Kidney (tissue), 14 donors: ENCODE measurements around the gene PAM16. TPM values are rescaled to one million over a fixed set of nuclear protein-coding genes. Genes with fewer than 3 reads are reported as not detected.
"Not testable (repeated sequence)": the region's sequence is repeated elsewhere in the genome, so short reads cannot be mapped to it uniquely, and the experiment has no call there.

Experiments used
- DNase-seq, 5 donors: peaks; one replicate each; pipeline ENCODE4 v3.0.0-alpha.2; 2013 to 2020
- FAIRE-seq: peaks from 2 replicates; lab custom pipeline; 2012; peaks lifted over from hg19 to GRCh38; lab: Jason Lieb, UNC
- H3K27ac ChIP-seq, 2 donors: one replicate each; pipeline ENCODE4 v1.7.0; 2013; ENCODE audit warnings: low read depth in 2 of 2, low read length in 2 of 2, inconsistent platforms in 1 of 2
- H3K27me3 ChIP-seq: one replicate; pipeline ENCODE4 v1.7.1; 2013; ENCODE audit warnings: low read length, inconsistent platforms; ENCODE audit not compliant: control insufficient read depth, insufficient read depth
- H3K36me3 ChIP-seq, 3 donors: one replicate each; pipeline versions ENCODE4 v1.7.0 to v1.7.1; 2013; ENCODE audit warnings: low read length in 3 of 3, control low read depth in 1 of 3, inconsistent platforms in 1 of 3; ENCODE audit not compliant: insufficient read depth in 3 of 3, control insufficient read depth in 2 of 3
- H3K4me1 ChIP-seq, 3 donors: one replicate each; pipeline versions ENCODE4 v1.7.0 to v1.7.1; 2013; ENCODE audit warnings: low read length in 3 of 3, inconsistent platforms in 1 of 3, low read depth in 1 of 3; ENCODE audit not compliant: control insufficient read depth in 2 of 3, insufficient read depth in 2 of 3
- H3K4me3 ChIP-seq, 3 donors: one replicate each; pipeline versions ENCODE4 v1.7.0 to v1.8.1; 2013; ENCODE audit warnings: low read length in 3 of 3, control low read depth in 1 of 3, inconsistent platforms in 1 of 3
- H3K9ac ChIP-seq, 3 donors: one replicate each; pipeline versions ENCODE4 v1.7.0 to v1.7.1; 2013; ENCODE audit warnings: low read length in 3 of 3, control low read depth in 1 of 3, inconsistent platforms in 1 of 3
- H3K9me3 ChIP-seq, 3 donors: one replicate each; pipeline versions ENCODE4 v1.7.0 to v1.7.1; 2013; ENCODE audit warnings: low read length in 3 of 3, control low read depth in 1 of 3, inconsistent platforms in 1 of 3; ENCODE audit not compliant: control insufficient read depth in 2 of 3, insufficient read depth in 1 of 3
- CTCF ChIP-seq: IDR thresholded peaks from 3 replicates; pipeline ENCODE4 v1.5.1; 2012; ENCODE audit warnings: mild to moderate bottlenecking, moderate library complexity, borderline replicate concordance; ENCODE audit not compliant: insufficient read depth; ENCODE audit errors: extremely low read depth
- intact Hi-C: fragments of 100-400 bp; cut with DNase I; formaldehyde crosslinking; loops from one replicate; pipeline ENCODE4 v1.11.1; 2022
- polyA plus RNA-seq: library from polyadenylated mRNA; stranded (reverse); fragments of 350-450 nt; fragmentation: Illumina TruSeq; extraction: RNeasy Lipid Tissue Mini Kit (QIAGEN cat#74804); gene quantifications from one replicate; pipeline ENCODE4 v1.2.3, GENCODE V29; 2014; ENCODE audit warnings: low read depth, low replicate concordance; ENCODE audit not compliant: insufficient read depth
- total RNA-seq: library from RNA; stranded (reverse); fragmentation: NEBNext Ultra II Directional; extraction: Animal tissue kit (Norgen Biotek cat#: 25700); gene quantifications from one replicate; pipeline ENCODE4 v1.2.1, GENCODE V29; 2021
- donor health status: control.
- donor health status: control.
- donor health status: control.
- donor health status: control.
- donor health status: control.
- donor health status: DM: yes; HTN: yes; CAD: no.
- donor health status: Normal renal cell carcinoma (clear cell type).

Gene PAM16
- total and polyA plus RNA-seq, 2 donors from 2014 or later = 29.4 to 61.1 TPM

- Histone ChIP-seq H3K27ac (no peak overlapping the region), H3K27me3 (no peaks in the 10 kb centered on the region), H3K4me1 (peaks cover 0 to 9% (median 0%) of the 10 kb centered on the region in 3 donors), H3K9me3 (no peaks in the 10 kb centered on the region), H3K4me3 (no peak overlapping the region), H3K9ac (no peak overlapping the region), H3K36me3 (peaks cover 0 to 40% (median 12%) of the 10 kb centered on the region in 3 donors)
- TF ChIP-seq CTCF = no peak
- no peak for FAIRE-seq
- intact Hi-C loops = no loop called here
- peak in 1 of 5 donors; percentile 75 for DNase-seq
Observed at GRCh38 chr16:4336701-4337539, 14.2 kb downstream of the PAM16 start.

- TF ChIP-seq CTCF = no peak
- intact Hi-C loops = no loop called here
- DNase-seq (peak in 2 of 5 donors; percentile 34 to 73), FAIRE-seq (no peak)
- H3K36me3 ChIP-seq = peaks cover 0 to 36% (median 12%) of the 10 kb centered on the region in 3 donors
- no peak overlapping the region for H3K27ac ChIP-seq
- no peaks in the 10 kb centered on the region for H3K9me3 ChIP-seq
- H3K4me3 ChIP-seq = no peak overlapping the region
- H3K4me1 ChIP-seq = peaks cover 0 to 10% (median 5%) of the 10 kb centered on the region in 3 donors
- no peaks in the 10 kb centered on the region for H3K27me3 ChIP-seq
- no peak overlapping the region for H3K9ac ChIP-seq
Observed at GRCh38 chr16:4334724-4335495, 16.2 kb downstream of the PAM16 start.

GRCh38 chr16:4333714-4334113, 17.4 kb downstream of the PAM16 start:
- H3K27ac ChIP-seq = not testable (repeated sequence)

GRCh38 chr16:4333308-4333638, 17.8 kb downstream of the PAM16 start:
- FAIRE-seq (no peak), DNase-seq (no peak)
- H3K27ac ChIP-seq = no peak overlapping the region
- peaks cover 0 to 20% (median 20%) of the 10 kb centered on the region in 3 donors for H3K4me1 ChIP-seq
- no peak for TF ChIP-seq CTCF
- peaks cover 0 to 36% (median 12%) of the 10 kb centered on the region in 3 donors for H3K36me3 ChIP-seq
- no peak overlapping the region for H3K9ac ChIP-seq
- no peak overlapping the region for H3K4me3 ChIP-seq
- H3K27me3 ChIP-seq = no peaks in the 10 kb centered on the region
- intact Hi-C loops = no loop called here
- no peaks in the 10 kb centered on the region for H3K9me3 ChIP-seq

More at GRCh38 chr16:4333714-4334113, 17.4 kb downstream of the PAM16 start:
- Histone ChIP-seq H3K36me3 (peaks cover 0 to 36% (median 12%) of the 10 kb centered on the region in 3 donors), H3K4me1 (peaks cover 0 to 16% (median 16%) of the 10 kb centered on the region in 3 donors)
- H3K4me3 ChIP-seq, H3K27me3 ChIP-seq, intact Hi-C loops, FAIRE-seq, H3K9ac ChIP-seq, DNase-seq, H3K9me3 ChIP-seq: not testable (repeated sequence)
